Measurements from ENCODE around the gene MMP25.

Gene MMP25

DNA sequence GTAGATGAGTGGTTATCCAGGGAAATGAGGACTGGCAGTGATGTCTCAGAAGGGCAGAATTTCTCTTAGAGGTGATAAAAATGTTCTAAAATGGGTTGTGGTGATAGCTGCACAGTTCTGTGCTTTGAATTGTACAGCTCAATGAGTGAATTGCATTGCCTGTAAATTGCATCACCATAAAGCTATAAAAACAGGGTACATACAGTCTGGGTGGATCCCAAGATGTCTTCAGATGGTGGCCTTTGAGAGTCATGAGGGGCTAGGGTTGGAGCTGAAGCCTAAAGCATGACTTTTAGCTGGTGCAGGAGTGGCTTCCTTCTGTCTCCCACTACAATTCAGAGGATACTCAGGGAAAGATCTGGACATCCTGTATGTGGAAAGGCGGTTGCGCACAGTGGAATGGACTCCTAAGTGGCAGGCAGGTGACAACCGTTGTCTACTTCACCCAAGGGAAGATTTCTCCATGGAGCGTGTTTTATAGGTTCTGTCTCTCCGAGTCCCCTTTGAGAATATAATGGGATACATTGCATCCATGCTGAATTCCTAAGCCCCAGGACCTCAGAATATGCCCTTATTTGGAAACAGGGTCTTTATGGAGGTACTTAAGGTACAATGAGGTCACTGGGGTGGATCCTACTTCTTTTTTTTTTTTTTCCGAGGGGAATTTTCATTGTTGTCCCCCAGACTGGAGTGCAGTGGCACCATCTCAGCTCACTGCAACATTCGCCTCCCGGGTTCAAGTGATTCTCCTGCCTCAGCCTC, 17.4 kb downstream of the MMP25 start:
- no peak for TF ChIP-seq EZH2phosphoT487 (conservative IDR thresholded peaks at IDR 0.05; ENCODE audit: low read length)
- TF ChIP-seq, protein P1, sequence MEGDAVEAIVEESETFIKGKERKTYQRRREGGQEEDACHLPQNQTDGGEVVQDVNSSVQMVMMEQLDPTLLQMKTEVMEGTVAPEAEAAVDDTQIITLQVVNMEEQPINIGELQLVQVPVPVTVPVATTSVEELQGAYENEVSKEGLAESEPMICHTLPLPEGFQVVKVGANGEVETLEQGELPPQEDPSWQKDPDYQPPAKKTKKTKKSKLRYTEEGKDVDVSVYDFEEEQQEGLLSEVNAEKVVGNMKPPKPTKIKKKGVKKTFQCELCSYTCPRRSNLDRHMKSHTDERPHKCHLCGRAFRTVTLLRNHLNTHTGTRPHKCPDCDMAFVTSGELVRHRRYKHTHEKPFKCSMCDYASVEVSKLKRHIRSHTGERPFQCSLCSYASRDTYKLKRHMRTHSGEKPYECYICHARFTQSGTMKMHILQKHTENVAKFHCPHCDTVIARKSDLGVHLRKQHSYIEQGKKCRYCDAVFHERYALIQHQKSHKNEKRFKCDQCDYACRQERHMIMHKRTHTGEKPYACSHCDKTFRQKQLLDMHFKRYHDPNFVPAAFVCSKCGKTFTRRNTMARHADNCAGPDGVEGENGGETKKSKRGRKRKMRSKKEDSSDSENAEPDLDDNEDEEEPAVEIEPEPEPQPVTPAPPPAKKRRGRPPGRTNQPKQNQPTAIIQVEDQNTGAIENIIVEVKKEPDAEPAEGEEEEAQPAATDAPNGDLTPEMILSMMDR (IDR thresholded peaks at IDR 0.05; ENCODE audit: insufficient read depth, low read length, poor library complexity, severe bottlenecking) = no peak
- Histone ChIP-seq H3K9me2 (replicated peaks; ENCODE audit: insufficient read depth, low read length) (no peaks in the 10 kb centered on the region), H4K20me1 (ENCODE audit: low read depth, low read length) (no peaks in the 10 kb centered on the region), H3K9me3 (ENCODE audit: insufficient read depth, low read length) (no peaks in the 10 kb centered on the region), H3K27me3 (ENCODE audit: low read length) (no peaks in the 10 kb centered on the region), H3K4me2 (ENCODE audit: low read depth, low read length, poor library complexity, severe bottlenecking) (no peak overlapping the region), H3K27ac (ENCODE audit: low read depth, low read length) (no peak overlapping the region), H3K9ac (ENCODE audit: low read length) (no peak overlapping the region), H3K36me3 (ENCODE audit: low read length) (no peaks in the 10 kb centered on the region), H3F3A (ENCODE audit: insufficient read depth) (0 out of 2 replicates have a peak, but pooled peaks cover 4% of the 10 kb centered on the region), H2AFZ (ENCODE audit: low read depth, low read length, severe bottlenecking) (no peak overlapping the region), H3K4me3 (ENCODE audit: insufficient read depth, low read length, poor library complexity, severe bottlenecking) (no peak overlapping the region), H3K79me2 (ENCODE audit: insufficient read depth, low read length) (no peaks in the 10 kb centered on the region)

DNA sequence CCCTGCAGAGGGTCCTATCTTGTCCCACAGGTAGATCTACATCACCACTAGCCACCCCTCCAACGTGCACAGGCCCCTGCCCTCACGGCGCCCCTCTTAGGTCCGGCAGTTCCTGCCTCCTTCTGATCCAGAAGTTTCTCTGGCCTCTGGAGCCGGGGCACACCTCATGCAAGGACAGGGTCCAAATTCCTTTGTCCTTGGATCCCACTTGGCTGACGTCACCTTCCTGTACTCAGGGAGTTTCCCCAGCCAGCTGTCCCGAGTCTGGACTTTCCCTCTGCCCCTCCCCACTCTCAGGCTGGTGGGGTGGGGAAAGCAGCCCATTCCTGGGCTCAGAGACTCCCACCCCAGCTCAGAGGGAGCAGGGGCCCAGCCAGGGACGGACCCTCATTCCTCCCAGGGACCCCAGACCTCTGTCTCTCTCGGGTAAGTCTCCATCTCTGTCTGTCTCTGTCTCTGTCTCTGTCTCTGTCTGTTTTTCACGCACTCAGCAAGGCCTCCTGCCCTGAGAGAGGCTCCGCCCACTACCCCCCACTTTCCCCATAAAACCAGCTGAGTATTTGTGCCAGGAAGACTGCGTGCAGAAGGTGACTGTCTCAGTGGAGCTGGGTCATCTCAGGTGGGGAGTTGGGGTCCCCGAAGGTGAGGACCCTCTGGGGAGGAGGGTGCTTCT, 18.8 kb downstream of the MMP25 start, which contains the start of gene IL32:
TSS of gene IL32 (plus strand) at position 572 of the 673 bp plus-strand sequence. CDS start 172 bp downstream, outside the sequence.
- no peak within 1 kb of the TSS for H2AFZ ChIP-seq (ENCODE audit: low read depth, low read length, severe bottlenecking)
- no peaks in the 10 kb centered on the region for H3K9me2 ChIP-seq (replicated peaks; ENCODE audit: insufficient read depth, low read length)
- H3K27ac ChIP-seq (ENCODE audit: low read depth, low read length) = no peak within 1 kb of the TSS
- H3F3A ChIP-seq (ENCODE audit: insufficient read depth) = 0 out of 2 replicates have a peak, but pooled peaks cover 4% of the 10 kb centered on the region
- no peak within 1 kb of the TSS for H3K9ac ChIP-seq (ENCODE audit: low read length)
- H3K36me3 ChIP-seq (ENCODE audit: low read length) = no peaks in the 10 kb centered on the region
- H3K4me3 ChIP-seq (ENCODE audit: insufficient read depth, low read length, poor library complexity, severe bottlenecking) = no peak within 1 kb of the TSS
- no peaks in the 10 kb centered on the region for H3K9me3 ChIP-seq (ENCODE audit: insufficient read depth, low read length)
- H3K27me3 ChIP-seq (ENCODE audit: low read length) = no peaks in the 10 kb centered on the region
- no peaks in the 10 kb centered on the region for H3K79me2 ChIP-seq (ENCODE audit: insufficient read depth, low read length)
- no peak within 1 kb of the TSS for H3K4me2 ChIP-seq (ENCODE audit: low read depth, low read length, poor library complexity, severe bottlenecking)
- H4K20me1 ChIP-seq (ENCODE audit: low read depth, low read length) = no peaks in the 10 kb centered on the region
- no peak for TF ChIP-seq EZH2phosphoT487 (conservative IDR thresholded peaks at IDR 0.05; ENCODE audit: low read length)
- TF ChIP-seq, protein P1 (IDR thresholded peaks at IDR 0.05; ENCODE audit: insufficient read depth, low read length, poor library complexity, severe bottlenecking) = no peak

GRCh38 chr16:3065742-3066439, 19.5 kb downstream of the MMP25 start:
- H3K27me3 ChIP-seq (ENCODE audit: low read length) = no peaks in the 10 kb centered on the region
- TF ChIP-seq, protein P1 (IDR thresholded peaks at IDR 0.05; ENCODE audit: insufficient read depth, low read length, poor library complexity, severe bottlenecking) = no peak
- no peak for TF ChIP-seq EZH2phosphoT487 (conservative IDR thresholded peaks at IDR 0.05; ENCODE audit: low read length)
- no peaks in the 10 kb centered on the region for H4K20me1 ChIP-seq (ENCODE audit: low read depth, low read length)
- H3K36me3 ChIP-seq (ENCODE audit: low read length) = no peaks in the 10 kb centered on the region
- no peak overlapping the region for H3K4me3 ChIP-seq (ENCODE audit: insufficient read depth, low read length, poor library complexity, severe bottlenecking)
- no peak overlapping the region for H3K4me2 ChIP-seq (ENCODE audit: low read depth, low read length, poor library complexity, severe bottlenecking)
- H3K27ac ChIP-seq (ENCODE audit: low read depth, low read length) = no peak overlapping the region
- H3K9me2 ChIP-seq (replicated peaks; ENCODE audit: insufficient read depth, low read length) = no peaks in the 10 kb centered on the region
- no peak overlapping the region for H2AFZ ChIP-seq (ENCODE audit: low read depth, low read length, severe bottlenecking)
- no peak overlapping the region for H3K9ac ChIP-seq (ENCODE audit: low read length)
- H3K9me3 ChIP-seq (ENCODE audit: insufficient read depth, low read length) = no peaks in the 10 kb centered on the region
- H3F3A ChIP-seq (ENCODE audit: insufficient read depth) = 0 out of 2 replicates have a peak, but pooled peaks cover 4% of the 10 kb centered on the region
- no peaks in the 10 kb centered on the region for H3K79me2 ChIP-seq (ENCODE audit: insufficient read depth, low read length)
